Skin of body (tissue), 2 donors: ENCODE results near the gene ZMIZ1. TPM values are rescaled to one million over a fixed set of nuclear protein-coding genes. Genes with fewer than 3 reads are reported as not detected.

ENCODE experiments used
- DNase-seq: peaks from one replicate; lab custom pipeline; 2025; lab: John Stamatoyannopoulos, UW
- total RNA-seq: library from RNA; depleted of rRNA; stranded (reverse); fragments of >200 nt; gene quantifications from one replicate; pipeline ENCODE4 v1.2.3, GENCODE V29; 2014

Gene ZMIZ1
- total RNA-seq: 26.4 TPM

GRCh38 chr10:79068562-79069324 is at the start of gene ZMIZ1:
TSS of gene ZMIZ1 (plus strand) at chr10:79068966. CDS start at chr10:79201633, 132,667 bp downstream.
- peak; percentile 90 for DNase-seq

GRCh38 chr10:79019441-79020014 is 49.2 kb upstream of the ZMIZ1 start:
- no peak for DNase-seq

DNA sequence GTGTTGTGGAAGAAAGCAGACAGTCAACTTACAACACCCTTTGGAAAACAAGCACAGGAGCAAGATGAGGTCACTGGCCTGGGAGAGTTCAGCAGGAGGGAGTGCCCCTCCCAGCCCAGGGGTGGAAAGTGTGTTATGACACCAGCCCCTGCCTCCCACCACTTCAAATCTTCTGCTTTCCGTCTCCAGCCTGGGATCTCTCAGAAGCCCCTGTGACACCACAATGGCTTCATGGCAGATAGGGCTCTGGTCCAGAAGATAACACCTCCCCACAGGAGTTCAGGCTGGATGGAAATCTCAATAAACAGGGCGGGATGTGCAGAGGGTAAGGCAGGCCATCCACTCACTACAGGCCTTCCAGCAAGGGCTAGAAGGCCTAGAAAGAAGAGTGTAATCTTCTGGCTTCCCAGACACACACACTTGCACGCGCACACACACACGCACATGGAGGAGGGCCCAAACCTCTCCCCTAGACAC is 48.7 kb upstream of the ZMIZ1 start:
- peak; percentile 7 for DNase-seq

GRCh38 chr10:79020605-79021004 is 48.2 kb upstream of the ZMIZ1 start:
- DNase-seq: no peak

GRCh38 chr10:79021331-79021907 is 47.3 kb upstream of the ZMIZ1 start:
- no peak for DNase-seq

GRCh38 chr10:79021948-79022499 is 46.7 kb upstream of the ZMIZ1 start:
- no peak for DNase-seq

- DNase-seq: no peak
Measured at GRCh38 chr10:79022565-79023230, 46.1 kb upstream of the ZMIZ1 start.

- no peak for DNase-seq
Measured at GRCh38 chr10:79023240-79024162, 45.3 kb upstream of the ZMIZ1 start.

- no peak for DNase-seq
Measured at GRCh38 chr10:79024296-79024695, 44.5 kb upstream of the ZMIZ1 start.

DNA sequence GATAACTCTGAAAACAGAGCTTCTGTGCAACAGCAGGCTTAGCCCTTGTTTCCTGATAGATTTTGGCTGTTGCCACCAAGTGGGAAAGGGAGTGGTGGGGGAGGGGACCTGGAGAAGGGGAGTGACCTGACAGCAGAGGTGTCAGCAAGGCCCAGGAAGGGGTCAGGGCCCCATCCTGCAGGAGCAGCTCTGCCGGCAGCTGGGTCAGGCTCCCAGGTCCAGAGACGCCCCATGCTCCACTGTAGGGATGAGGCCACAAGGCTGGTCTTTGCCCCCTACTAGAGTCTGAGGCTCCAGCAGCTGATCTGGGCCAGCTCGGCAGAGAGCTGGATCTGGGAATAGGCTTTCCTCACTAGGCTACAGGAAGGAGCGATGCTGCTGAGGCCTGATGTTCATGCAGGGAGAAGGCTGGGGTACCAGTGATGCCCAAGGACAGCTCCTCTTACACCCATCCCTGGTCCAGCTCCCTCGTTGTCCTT is 44.0 kb upstream of the ZMIZ1 start:
- DNase-seq: no peak

- no peak for DNase-seq
Measured at GRCh38 chr10:79025199-79025832, 43.5 kb upstream of the ZMIZ1 start.

- no peak for DNase-seq
Measured at GRCh38 chr10:79026341-79026761, 42.4 kb upstream of the ZMIZ1 start.

DNA sequence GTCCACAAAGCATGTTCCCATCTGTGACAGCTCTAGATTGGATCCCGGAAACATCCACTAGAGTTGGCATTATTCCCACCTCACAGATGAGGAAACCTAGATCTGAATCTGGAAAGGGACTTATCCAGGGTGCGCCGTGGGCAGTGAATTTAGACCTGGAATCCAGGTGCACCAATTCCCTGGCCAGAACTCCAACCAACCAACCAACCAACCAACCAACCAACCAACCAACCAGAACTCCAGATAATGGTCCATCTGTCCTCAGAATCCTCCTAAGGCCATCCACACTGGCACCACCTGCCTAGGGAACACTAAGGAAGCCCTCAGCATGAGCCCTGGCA is 42.0 kb upstream of the ZMIZ1 start:
- DNase-seq: no peak

- DNase-seq: no peak
Measured at GRCh38 chr10:79027147-79028055, 41.4 kb upstream of the ZMIZ1 start.

DNA sequence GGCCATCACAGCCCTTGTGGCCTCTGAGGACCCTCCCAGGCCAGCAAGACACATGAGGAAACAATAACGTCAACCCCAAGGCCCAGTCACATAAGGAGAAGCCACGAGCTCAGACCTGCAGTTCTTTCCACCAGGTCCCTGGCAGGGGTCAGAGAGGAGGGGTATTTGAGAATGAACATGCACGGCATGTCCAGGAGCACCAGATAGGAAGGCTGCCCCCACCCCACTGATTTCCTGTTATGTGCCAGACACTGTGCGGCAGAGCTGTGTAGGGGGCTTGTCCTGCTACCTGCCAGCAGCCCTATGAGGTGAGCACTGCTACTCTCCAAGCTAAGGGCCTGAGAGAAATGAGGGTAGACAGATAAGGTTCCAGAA is 40.7 kb upstream of the ZMIZ1 start:
- no peak for DNase-seq

DNA sequence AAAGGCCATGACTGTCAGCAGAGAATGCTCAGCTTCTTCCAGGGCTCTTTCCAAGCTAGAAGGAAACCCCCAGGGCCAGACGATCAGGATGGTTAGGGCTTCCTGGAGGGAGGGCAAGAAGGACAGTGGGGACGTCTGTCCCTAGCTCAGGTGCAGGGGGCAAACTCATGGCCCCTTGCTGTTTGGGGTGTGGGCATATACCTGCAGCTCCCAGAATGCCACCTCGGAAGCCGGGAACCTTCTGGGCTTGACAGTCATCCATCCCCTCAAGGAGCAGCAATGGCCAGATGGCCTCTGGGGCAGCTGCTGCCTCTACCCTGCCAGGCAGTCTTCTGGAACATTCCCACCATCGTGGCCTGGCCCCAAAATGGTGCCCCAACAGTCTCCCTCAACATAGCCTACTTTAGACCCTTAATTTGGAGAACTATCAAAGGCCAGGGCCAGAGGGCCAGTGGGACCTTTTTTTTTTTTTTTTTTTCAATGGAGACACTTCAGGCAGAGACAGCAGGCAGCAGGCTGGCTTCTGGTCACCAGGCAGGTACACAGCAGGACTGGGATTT is 40.2 kb upstream of the ZMIZ1 start:
- DNase-seq: no peak

- no peak for DNase-seq
Measured at GRCh38 chr10:79029478-79030390, 39.0 kb upstream of the ZMIZ1 start.

DNA sequence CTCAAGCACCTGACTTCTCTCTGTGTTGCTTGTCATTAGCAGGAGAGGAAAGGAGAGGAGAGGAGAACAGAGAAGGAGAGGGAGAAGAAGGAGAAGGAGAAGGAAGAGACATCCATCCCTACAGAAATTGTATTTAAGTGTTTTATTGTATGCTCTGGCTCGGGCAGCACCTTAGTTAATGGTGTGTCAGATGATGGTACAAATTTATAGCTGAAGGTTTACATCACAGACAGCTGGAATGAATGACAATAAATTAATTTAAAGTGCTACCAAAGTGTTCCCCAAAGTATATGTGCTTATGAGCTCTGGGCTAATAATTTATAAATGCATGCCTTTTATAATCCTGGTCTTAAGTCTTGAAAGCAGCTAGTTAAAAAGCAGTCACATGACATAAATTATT is 38.1 kb upstream of the ZMIZ1 start:
- no peak for DNase-seq
